Measurements from ENCODE around the gene CDHR2.

DNA sequence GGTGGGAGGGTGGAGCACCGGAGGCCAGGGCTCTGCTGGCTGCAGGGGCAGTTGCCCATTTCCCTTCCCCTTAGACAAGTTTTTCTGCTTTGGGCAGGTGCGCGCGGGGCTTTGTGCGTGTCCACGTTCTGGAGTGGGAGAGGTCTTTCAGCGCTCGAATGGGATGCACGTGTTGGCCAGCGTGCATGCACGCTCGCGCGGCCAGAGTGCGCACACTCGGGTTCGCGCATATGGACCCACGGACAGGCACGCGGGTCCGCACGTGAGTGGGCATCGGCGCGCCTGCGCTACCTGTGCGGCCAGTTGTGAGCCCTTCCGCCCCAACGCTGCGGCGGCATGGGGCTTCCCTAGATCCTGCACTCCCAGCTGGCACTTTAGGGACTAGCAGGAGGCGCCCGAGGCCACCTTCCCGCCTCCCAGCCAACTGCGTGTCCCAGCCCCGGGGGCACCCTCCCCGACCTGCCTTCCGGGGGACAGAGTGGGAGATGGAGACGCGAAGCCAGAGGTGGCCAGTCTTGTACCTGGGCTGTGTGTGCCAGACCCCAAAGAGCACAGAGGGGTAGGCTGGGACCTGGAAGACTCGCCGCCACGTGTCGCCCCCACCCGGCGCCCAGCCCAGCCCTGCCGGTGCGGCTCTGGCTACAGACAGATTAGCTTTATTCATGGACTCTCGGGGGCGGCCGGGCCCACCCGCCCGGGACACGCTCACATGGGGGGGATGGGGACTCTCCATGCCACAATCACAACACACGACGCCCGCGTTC is 70.6 kb downstream of the CDHR2 start:
- no peak for TF ChIP-seq CTCF (IDR thresholded peaks at IDR 0.05 in 4 of 5, conservative IDR thresholded peaks at IDR 0.05 in 1 of 5)
- no peak for TF ChIP-seq POLR2A (IDR thresholded peaks at IDR 0.05)

Measured in gastrocnemius medialis (tissue), 4 donors.